GM12878 (cell line): Measurements from ENCODE around the gene JMJD7. TPM values are rescaled to one million over a fixed set of nuclear protein-coding genes. Genes with fewer than 3 reads are reported as not detected.

Experiments used
- ATAC-seq: fragments of 200-7000 bp; cut with Tn5 transposase; 3 replicates; pipeline ENCODE4 v1.9.1; 2020; ENCODE audit warnings: mild to moderate bottlenecking, moderate library complexity
- BruUV-seq: library from RNA; stranded (reverse); fragments of 400-500 nt; replicated peaks from 2 replicates; lab custom pipeline; 2021; lab: Mats Ljungman, UMichigan
- CTCF ChIA-PET: fragments of 300-600 bp; sonication (Branson Sonifier 250); formaldehyde crosslinking; extraction: SDS; loops from one replicate; lab custom pipeline; 2021; ENCODE audit warnings: inconsistent platforms; lab: Yijun Ruan, JAX
- POLR2A ChIA-PET: fragments of 350-600 bp; formaldehyde crosslinking; extraction: SDS; loops from one replicate; lab custom pipeline; 2021; ENCODE audit warnings: inconsistent platforms; lab: Charles Lee
- RAD21 ChIA-PET: fragments of 300-600 bp; sonication (Branson Sonifier 250); formaldehyde crosslinking; loops from one replicate; lab custom pipeline; 2023; ENCODE audit warnings: antibody characterized with exemption; ENCODE audit not compliant: unreplicated experiment; lab: Charles Lee
- SMC1A ChIA-PET: fragments of 300-600 bp; sonication (Branson Sonifier 250); formaldehyde crosslinking; loops from one replicate; lab custom pipeline; 2023; ENCODE audit not compliant: unreplicated experiment, uncharacterized antibody; lab: Charles Lee
- DNase-seq: peaks from one replicate; pipeline ENCODE4 v3.0.0-alpha.2; 2011; ENCODE audit warnings: low read depth, low spot score
- FAIRE-seq: peaks from 3 replicates; lab custom pipeline; 2011; peaks lifted over from hg19 to GRCh38; lab: Jason Lieb, UNC
- H2AFZ ChIP-seq: 2 replicates; pipeline ENCODE4 v1.6.0; 2011; ENCODE audit warnings: low read depth, low read length, control low read depth; ENCODE audit not compliant: control insufficient read depth
- H3K27ac ChIP-seq: 2 replicates; pipeline ENCODE4 v1.5.1; 2011; ENCODE audit warnings: control low read depth; ENCODE audit not compliant: control insufficient read depth, insufficient read depth
- H3K27me3 ChIP-seq, 2 experiments: replicated peaks in 1 of 2; 2 replicates each; pipeline versions ENCODE4 v1.6.0 to v1.6.1; 2011; ENCODE audit warnings: low read length in 1 of 2; ENCODE audit not compliant: control insufficient read depth in 2 of 2, insufficient read depth in 2 of 2
- H3K36me3 ChIP-seq, 2 experiments: 2 replicates each; pipeline ENCODE4 v1.5.1; 2011; ENCODE audit warnings: low read length in 1 of 2; ENCODE audit not compliant: control insufficient read depth in 2 of 2, insufficient read depth in 2 of 2
- H3K4me1 ChIP-seq: 2 replicates; pipeline ENCODE4 v1.6.1; 2011; ENCODE audit warnings: mild to moderate bottlenecking, low read length, moderate library complexity, mixed read lengths; ENCODE audit not compliant: control insufficient read depth, insufficient read depth
- H3K4me2 ChIP-seq: 2 replicates; pipeline ENCODE4 v1.6.0; 2011; ENCODE audit warnings: control low read depth; ENCODE audit not compliant: control insufficient read depth, insufficient read depth
- H3K4me3 ChIP-seq: fragments of 200-600 bp; sonication (generic); 2 replicates; pipeline ENCODE4 v1.5.1; 2016
- H3K79me2 ChIP-seq: 2 replicates; pipeline ENCODE4 v1.6.0; 2011; ENCODE audit warnings: low read length; ENCODE audit not compliant: control insufficient read depth, insufficient read depth
- H3K9ac ChIP-seq: 2 replicates; pipeline ENCODE4 v1.8.0; 2011; ENCODE audit warnings: low read length, control low read depth, mixed read lengths; ENCODE audit not compliant: control insufficient read depth, insufficient read depth
- H3K9me3 ChIP-seq: replicated peaks from 3 replicates; pipeline ENCODE4 v1.5.1; 2011; ENCODE audit warnings: mild to moderate bottlenecking, low read length; ENCODE audit not compliant: control insufficient read depth, insufficient read depth
- H4K20me1 ChIP-seq: 2 replicates; pipeline ENCODE4 v1.6.0; 2011; ENCODE audit not compliant: control insufficient read depth, insufficient read depth
- ASH2L ChIP-seq: fragments of 300-600, 200-600 bp; sonication (generic); IDR thresholded peaks from 2 replicates; pipeline ENCODE4 v1.6.1; 2017; ENCODE audit warnings: low read depth, mild to moderate bottlenecking, borderline replicate concordance
- BCLAF1 ChIP-seq: fragments of 450-650 bp; IDR thresholded peaks from 2 replicates; pipeline ENCODE4 v1.6.1; 2017; ENCODE audit warnings: antibody characterized with exemption, mild to moderate bottlenecking, moderate library complexity
- FOXK2 ChIP-seq: fragments of 450-650 bp; IDR thresholded peaks from 2 replicates; pipeline ENCODE4 v1.6.1; 2017; ENCODE audit warnings: mild to moderate bottlenecking, moderate library complexity
- HDAC2 ChIP-seq: fragments of 200-600 bp; sonication (generic); IDR thresholded peaks from 2 replicates; pipeline ENCODE4 v1.6.1; 2017
- NR2C2 ChIP-seq: IDR thresholded peaks from 2 replicates; pipeline ENCODE4 v1.6.1; 2011; ENCODE audit warnings: borderline replicate concordance, low read depth; ENCODE audit not compliant: control insufficient read depth, insufficient read length
- PAX5 ChIP-seq: IDR thresholded peaks from 2 replicates; pipeline ENCODE4 v1.6.1; 2011; ENCODE audit warnings: low read depth, low read length, borderline replicate concordance
- YY1 ChIP-seq: IDR thresholded peaks from 2 replicates; pipeline ENCODE4 v1.6.1; 2011; ENCODE audit warnings: low read depth, mild to moderate bottlenecking, low read length
- WGBS: methylation state at CpG from one replicate; pipeline ENCODE4 v1.1.6; 2016; ENCODE audit warnings: low lambda C conversion rate; ENCODE audit not compliant: insufficient replicate concordance, insufficient coverage; ENCODE audit errors: missing lambda C conversion rate; 5-methylcytosine and 5-hydroxymethylcytosine counted together
- in situ Hi-C: fragments of 300-500 bp; cut with MboI; formaldehyde crosslinking; loops from 9 replicates; pipeline ENCODE4 v1.14.3; 2018; ENCODE audit warnings: mixed read lengths
- intact Hi-C: fragments of 100-400 bp; cut with micrococcal nuclease; formaldehyde crosslinking; loops from one replicate; pipeline ENCODE4 v1.14.2; 2022; ENCODE audit not compliant: unreplicated experiment
- polyA plus RNA-seq, 11 experiments: library from polyadenylated mRNA; depleted of rRNA in 4 of 11; unstranded in 6 of 11; stranded (reverse) in 5 of 11; fragments of >200 nt; fragmentation: Nextera tagmentation in 4 of 11; fragmentation: Illumina TruSeq in 1 of 11; extraction: Ambion mirVana in 4 of 11; extraction: Trizol in 1 of 11; gene quantifications; 1 replicate in 1 of 11; 2 replicates in 10 of 11; pipeline versions ENCODE4 v1.2.1 to v1.2.3, GENCODE V29; 2011 to 2016; ENCODE audit warnings: inconsistent platforms in 2 of 11, missing spikeins in 2 of 11, low read depth in 1 of 11
- total RNA-seq, 4 experiments: library from RNA; depleted of rRNA in 3 of 4; stranded (reverse); fragments of >200 nt in 3 of 4; fragmentation: Illumina TruSeq in 1 of 4; extraction: Trizol in 1 of 4; gene quantifications; 2 replicates each; pipeline versions ENCODE4 v1.2.1 to v1.2.3, GENCODE V29; 2013 to 2021

Gene JMJD7
- total and polyA plus RNA-seq, 10 of the 15 experiments (the other 5 are each of a cell fraction or from before 2014, with no cell fraction given): 0.79 to 12.2 (median 6.5) TPM

GRCh38 chr15:41856716-41857115 lies 28.8 kb downstream of the JMJD7 start:
- in situ Hi-C loops: no loop called here
- no peaks in the 10 kb centered on the region; a peak in 1 of 4 replicates for H3K27me3 ChIP-seq
- no peak for ATAC-seq
- no peak overlapping the region for H3K4me3 ChIP-seq
- no peak overlapping the region for H3K9ac ChIP-seq
- no peaks in the 10 kb centered on the region for H3K4me1 ChIP-seq
- POLR2A ChIA-PET: interaction anchor here (1.4 kb wide), 1 partner anchor 10 kb away, joined by 4 read pairs; no protein-coding TSS in a partner anchor
- H4K20me1 ChIP-seq: no peaks in the 10 kb centered on the region
- intact Hi-C loops: no loop called here
- no peaks in the 10 kb centered on the region for H3K36me3 ChIP-seq
- H3K9me3 ChIP-seq: no peaks in the 10 kb centered on the region
- no TSS peak for BruUV-seq
- H3K79me2 ChIP-seq: no peaks in the 10 kb centered on the region
- H3K27ac ChIP-seq: no peak overlapping the region
- TF ChIP-seq NR2C2: no peak
- TF ChIP-seq BCLAF1: no peak
- no peak for TF ChIP-seq PAX5
- TF ChIP-seq, all 136 proteins: peak for 0
- H2AFZ ChIP-seq: no peak overlapping the region
- RAD21 ChIA-PET: no interaction called here
- SMC1A ChIA-PET: no interaction called here
- DNase-seq (no peak), FAIRE-seq (no peak)
- WGBS: 60% methylated on average over 12 of the region's 12 CpGs
- H3K4me2 ChIP-seq: no peak overlapping the region
- CTCF ChIA-PET: no interaction called here

GRCh38 chr15:41857316-41857715 lies 29.4 kb downstream of the JMJD7 start:
- DNase-seq (no peak), ATAC-seq (no peak), FAIRE-seq (no peak)
- BruUV-seq: no TSS peak
- 45% methylated on average over 9 of the region's 9 CpGs for WGBS
- no peak overlapping the region for H3K4me3 ChIP-seq
- SMC1A ChIA-PET: no interaction called here
- H3K9me3 ChIP-seq: no peaks in the 10 kb centered on the region
- no peak overlapping the region for H3K27ac ChIP-seq
- no peaks in the 10 kb centered on the region for H4K20me1 ChIP-seq
- H3K4me2 ChIP-seq: no peak overlapping the region
- POLR2A ChIA-PET: interaction anchor here (1.4 kb wide), 1 partner anchor 11 kb away, joined by 4 read pairs; no protein-coding TSS in a partner anchor
- RAD21 ChIA-PET: no interaction called here
- H3K27me3 ChIP-seq: no peaks in the 10 kb centered on the region; a peak in 1 of 4 replicates
- no peak overlapping the region for H2AFZ ChIP-seq
- CTCF ChIA-PET: interaction anchor here (0.6 kb wide), 1 partner anchor 43 kb away, joined by 3 read pairs; no protein-coding TSS in a partner anchor
- no peaks in the 10 kb centered on the region for H3K79me2 ChIP-seq
- in situ Hi-C loops: no loop called here
- TF ChIP-seq YY1: no peak
- no peak for TF ChIP-seq FOXK2
- no peak for TF ChIP-seq ASH2L
- no peak for TF ChIP-seq HDAC2
- intact Hi-C loops: no loop called here
- no peaks in the 10 kb centered on the region for H3K36me3 ChIP-seq
- H3K4me1 ChIP-seq: no peaks in the 10 kb centered on the region
- H3K9ac ChIP-seq: no peak overlapping the region
